ENCODE data around the gene TEDC1.

Gene TEDC1

DNA sequence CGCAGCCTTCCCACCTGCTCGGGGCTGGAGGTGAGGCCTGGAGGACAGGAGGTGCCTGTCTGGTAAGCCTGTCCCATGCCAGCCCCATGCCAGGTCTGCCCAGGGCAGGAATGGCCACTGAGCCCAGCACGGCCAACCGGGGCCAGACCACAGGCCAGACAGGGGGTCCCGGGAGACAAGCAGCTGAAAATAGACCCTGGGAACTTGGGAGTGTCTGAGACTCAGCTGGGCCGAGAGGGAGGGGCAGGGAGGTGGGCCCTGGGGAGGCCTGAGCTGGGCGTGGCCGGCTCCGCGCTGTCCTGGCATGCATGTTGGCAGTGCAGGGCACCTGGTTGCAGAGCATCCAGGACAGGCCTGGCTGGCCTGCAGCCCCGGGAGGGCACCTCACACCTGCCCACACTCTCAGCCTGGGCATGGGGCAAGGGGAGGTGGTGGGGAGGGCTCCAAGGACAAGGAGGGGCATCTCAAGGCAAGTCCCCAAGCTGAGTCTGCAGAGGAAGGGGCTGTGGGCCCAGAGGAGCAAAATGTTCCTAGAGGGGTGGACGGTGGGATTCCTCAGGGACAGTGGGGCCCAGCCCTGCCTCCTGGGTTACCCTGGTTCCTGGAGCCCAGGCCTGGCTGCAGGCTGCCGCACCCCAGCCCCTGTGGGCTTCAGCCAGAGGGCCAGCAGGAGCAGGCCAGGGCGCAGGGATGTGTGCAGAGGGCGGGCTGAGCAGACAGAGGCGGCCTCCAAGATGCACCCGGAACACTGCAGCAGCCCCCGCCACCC is 7.6 kb upstream of the TEDC1 start:
- no peak for DNase-seq (ENCODE audit: low read depth, low spot score)
- TF ChIP-seq POLR2AphosphoS5 (IDR thresholded peaks at IDR 0.05; ENCODE audit: borderline replicate concordance, low read depth, low read length) (no peak), FOXP2 (optimal IDR thresholded peaks at IDR 0.05; ENCODE audit: control extremely low read depth, extremely low read length, insufficient read depth) (no peak), EZH2 (IDR thresholded peaks at IDR 0.05) (no peak)
- Histone ChIP-seq H3K9ac (ENCODE audit: insufficient read length) (no peak overlapping the region), H3K4me3 (no peak overlapping the region), H3K9me3 (ENCODE audit: low read depth, low read length) (no peaks in the 10 kb centered on the region), H3K36me3 (ENCODE audit: insufficient read depth, low read length) (peaks cover 3% of the 10 kb centered on the region; the same call in 1 of the 2 replicates), H3K27ac (no peak overlapping the region)

DNA sequence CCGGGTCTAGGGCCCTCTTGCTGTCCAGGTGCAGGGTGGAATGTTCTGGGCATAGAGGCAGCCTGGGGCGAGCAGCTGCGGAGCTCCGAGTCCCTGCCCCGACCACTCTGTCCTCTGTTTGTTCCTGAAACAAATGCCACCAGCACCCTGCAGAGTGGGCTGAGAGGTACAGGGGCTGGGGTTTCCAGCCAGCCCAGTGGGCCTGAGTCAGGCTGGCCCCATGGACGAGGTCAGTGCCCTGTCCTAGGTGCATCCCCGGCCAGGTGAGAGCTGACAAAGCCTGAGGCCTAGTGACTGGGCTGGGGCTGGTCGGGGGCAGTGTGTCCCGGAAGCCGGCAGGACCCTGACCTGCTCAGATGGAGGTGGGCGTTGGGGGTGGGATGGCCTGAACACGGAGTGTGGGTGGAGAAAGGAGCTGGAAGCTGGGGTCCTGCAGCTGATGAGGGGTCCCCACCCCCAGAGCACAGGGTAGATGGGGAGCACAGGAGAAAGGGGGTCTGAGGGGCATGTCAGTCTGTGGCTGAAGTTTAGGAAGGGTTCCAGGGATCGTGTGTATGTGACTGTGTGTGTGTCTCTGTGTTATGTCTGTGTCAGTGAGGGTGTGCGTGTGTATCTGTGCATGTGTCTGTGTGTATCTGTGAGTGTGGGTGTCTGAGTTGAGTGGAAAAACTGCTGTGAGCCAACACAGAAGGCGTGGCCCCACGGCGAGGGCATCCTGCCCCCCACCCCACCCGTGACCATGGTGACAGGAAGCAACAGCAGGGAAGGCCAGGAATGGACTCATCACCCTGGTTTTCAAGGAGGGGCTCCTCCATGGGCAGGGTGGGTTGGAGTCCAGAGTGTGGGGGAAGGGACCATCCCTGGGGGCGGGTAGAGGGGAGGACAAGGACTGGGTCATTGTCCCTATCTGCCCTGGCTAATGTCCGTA is 6.7 kb upstream of the TEDC1 start:
- TF ChIP-seq POLR2AphosphoS5 (IDR thresholded peaks at IDR 0.05; ENCODE audit: borderline replicate concordance, low read depth, low read length) (0 out of 2 replicates have a peak, but pooled peaks have one; percentile 15), FOXP2 (optimal IDR thresholded peaks at IDR 0.05; ENCODE audit: control extremely low read depth, extremely low read length, insufficient read depth) (no peak), EZH2 (IDR thresholded peaks at IDR 0.05) (no peak)
- H3K4me3 ChIP-seq: no peak overlapping the region
- H3K9ac ChIP-seq (ENCODE audit: insufficient read length): no peak overlapping the region
- no peaks in the 10 kb centered on the region for H3K9me3 ChIP-seq (ENCODE audit: low read depth, low read length)
- no peak overlapping the region for H3K27ac ChIP-seq
- H3K36me3 ChIP-seq (ENCODE audit: insufficient read depth, low read length): peaks cover 1% of the 10 kb centered on the region; the same call in 1 of the 2 replicates
- DNase-seq (ENCODE audit: low read depth, low spot score): no peak

DNA sequence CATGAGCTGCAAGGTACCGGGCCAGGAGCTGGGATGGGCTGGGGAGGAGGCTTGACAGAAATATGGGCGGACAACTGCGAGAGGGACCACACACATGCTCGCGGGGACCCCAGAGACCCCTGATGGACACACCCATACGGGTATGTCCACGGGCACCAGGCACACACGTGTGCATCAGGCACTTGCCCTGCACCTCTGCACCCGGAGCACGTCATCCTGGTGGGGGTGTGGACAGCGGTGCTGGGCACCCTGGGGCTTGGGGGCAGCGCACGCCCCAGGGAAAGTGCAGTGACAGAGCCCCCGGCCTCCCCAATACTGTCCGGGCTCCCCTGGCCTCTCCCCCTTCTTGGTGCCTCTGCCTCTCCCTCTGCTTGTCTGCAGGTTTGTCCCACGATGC is 6.1 kb upstream of the TEDC1 start:
- TF ChIP-seq EZH2 (IDR thresholded peaks at IDR 0.05) (no peak), FOXP2 (optimal IDR thresholded peaks at IDR 0.05; ENCODE audit: control extremely low read depth, extremely low read length, insufficient read depth) (no peak), POLR2AphosphoS5 (IDR thresholded peaks at IDR 0.05; ENCODE audit: borderline replicate concordance, low read depth, low read length) (no peak)
- DNase-seq (ENCODE audit: low read depth, low spot score): no peak

DNA sequence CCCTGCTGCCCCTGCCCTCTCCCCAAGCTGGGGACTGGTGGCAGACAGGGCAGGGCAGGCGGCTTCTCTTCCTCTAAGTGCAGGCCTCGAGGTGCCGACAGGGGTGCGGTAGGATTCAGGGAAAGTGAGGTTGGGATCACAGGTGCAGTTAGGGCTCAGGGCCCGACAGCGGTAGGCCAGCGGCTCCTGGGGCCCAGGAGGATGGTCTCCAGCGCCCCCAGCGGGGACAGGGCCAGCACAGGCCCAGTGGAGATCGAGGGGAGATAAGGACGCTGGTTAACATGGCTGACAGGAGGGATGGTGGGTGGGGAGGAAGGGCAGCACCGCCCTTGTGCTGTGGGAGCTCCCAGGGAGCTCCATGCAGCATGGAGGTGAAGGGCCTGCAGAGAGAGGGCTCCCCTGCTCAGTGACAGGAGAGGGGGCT is 5.3 kb upstream of the TEDC1 start:
- TF ChIP-seq POLR2AphosphoS5 (IDR thresholded peaks at IDR 0.05; ENCODE audit: borderline replicate concordance, low read depth, low read length): no peak
- TF ChIP-seq FOXP2 (optimal IDR thresholded peaks at IDR 0.05; ENCODE audit: control extremely low read depth, extremely low read length, insufficient read depth): no peak
- TF ChIP-seq EZH2 (IDR thresholded peaks at IDR 0.05): no peak
- no peaks in the 10 kb centered on the region for H3K36me3 ChIP-seq (ENCODE audit: insufficient read depth, low read length)
- no peak overlapping the region for H3K9ac ChIP-seq (ENCODE audit: insufficient read length)
- H3K9me3 ChIP-seq (ENCODE audit: low read depth, low read length): no peaks in the 10 kb centered on the region
- H3K4me3 ChIP-seq: no peak overlapping the region
- no peak for DNase-seq (ENCODE audit: low read depth, low spot score)
- H3K27ac ChIP-seq: 0 out of 2 replicates have a peak overlapping the region, but pooled peaks have one; percentile 26

More for the DNA sequence above, 6.1 kb upstream of the TEDC1 start:
- Histone ChIP-seq H3K9ac (ENCODE audit: insufficient read length) (no peak overlapping the region), H3K36me3 (ENCODE audit: insufficient read depth, low read length) (no peaks in the 10 kb centered on the region), H3K27ac (no peak overlapping the region; the same call in 1 of the 2 replicates), H3K9me3 (ENCODE audit: low read depth, low read length) (no peaks in the 10 kb centered on the region), H3K4me3 (no peak overlapping the region)

DNA sequence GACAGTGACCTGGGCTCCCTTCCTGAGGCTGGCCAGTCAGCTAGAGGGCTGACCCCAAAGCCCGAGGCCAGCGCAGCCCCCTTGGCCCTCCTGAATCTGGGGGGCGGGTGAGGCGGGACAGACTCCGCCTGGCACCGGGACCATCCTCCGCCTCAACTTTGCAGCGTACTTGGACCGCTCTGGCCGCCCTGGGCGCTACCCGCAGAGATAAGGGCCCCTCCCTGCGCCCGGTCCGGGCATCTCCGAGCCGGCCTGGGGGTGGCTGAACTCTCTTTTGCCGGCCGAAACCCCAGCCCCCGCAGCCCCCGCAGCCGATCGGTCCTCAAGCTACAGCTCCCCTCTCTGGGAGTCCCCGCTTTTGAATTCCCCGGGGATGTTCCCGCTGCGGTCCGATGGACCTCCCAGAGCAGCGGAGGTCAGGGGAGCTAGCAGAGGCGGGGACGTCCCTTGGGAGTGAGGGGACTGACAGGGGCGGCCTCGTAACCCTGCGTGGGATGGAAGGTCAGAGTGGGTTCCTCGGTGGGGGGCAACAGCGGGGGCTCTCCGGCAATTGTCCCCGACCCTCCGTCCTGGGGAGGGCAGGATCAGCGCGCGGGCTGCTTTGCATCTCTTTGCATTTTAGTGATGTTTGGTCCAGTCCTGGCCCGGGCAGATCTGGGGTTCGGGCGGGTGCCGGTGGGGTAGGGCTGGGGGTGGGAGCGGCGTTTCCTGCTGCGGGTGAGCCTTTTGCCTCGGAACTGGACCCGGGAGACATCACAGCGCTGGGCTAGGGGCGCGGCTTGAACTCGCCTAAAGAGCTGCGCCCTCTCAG is 4.7 kb upstream of the TEDC1 start, which contains the start of gene CRIP1:
TSS of gene CRIP1 (plus strand) at position 724 of the 811 bp plus-strand sequence. CDS start 374 bp downstream, outside the sequence.
- no peak for DNase-seq (ENCODE audit: low read depth, low spot score)
- H3K9ac ChIP-seq (ENCODE audit: insufficient read length): peak within 1 kb of the TSS; percentile 75

DNA sequence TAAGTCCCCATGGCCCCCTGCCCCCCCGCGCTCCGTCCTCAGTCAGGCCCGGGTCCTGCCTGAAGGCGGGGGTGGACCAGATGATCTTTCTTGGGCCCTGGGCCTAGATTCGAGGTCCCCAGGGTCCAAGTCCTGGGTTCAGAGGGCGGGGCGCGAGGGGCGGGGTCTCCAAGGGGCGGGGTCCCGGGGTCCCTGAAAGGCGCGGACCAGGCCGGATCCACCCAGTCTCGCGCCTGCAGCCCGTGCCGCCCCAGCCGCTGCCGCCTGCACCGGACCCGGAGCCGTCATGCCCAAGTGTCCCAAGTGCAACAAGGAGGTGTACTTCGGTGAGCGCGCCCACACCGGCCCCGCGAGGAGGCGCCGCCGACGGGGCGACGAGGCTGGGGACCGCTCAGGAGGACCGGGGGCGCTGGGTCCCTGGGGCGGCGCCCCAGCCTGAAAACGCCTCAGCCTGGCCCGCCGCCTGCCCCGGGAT is 4.0 kb upstream of the TEDC1 start:
- H3K36me3 ChIP-seq (ENCODE audit: insufficient read depth, low read length): no peaks in the 10 kb centered on the region
- no peak for TF ChIP-seq EZH2 (IDR thresholded peaks at IDR 0.05)
- TF ChIP-seq POLR2AphosphoS5 (IDR thresholded peaks at IDR 0.05; ENCODE audit: borderline replicate concordance, low read depth, low read length): peak; percentile 81; the same call in 1 of the 2 replicates
- TF ChIP-seq FOXP2 (optimal IDR thresholded peaks at IDR 0.05; ENCODE audit: control extremely low read depth, extremely low read length, insufficient read depth): no peak
- H3K4me3 ChIP-seq: peak overlapping the region; percentile 78
- peak overlapping the region; percentile 68 for H3K27ac ChIP-seq
- no peak for DNase-seq (ENCODE audit: low read depth, low spot score)
- H3K9ac ChIP-seq (ENCODE audit: insufficient read length): peak overlapping the region; percentile 75
- no peaks in the 10 kb centered on the region for H3K9me3 ChIP-seq (ENCODE audit: low read depth, low read length)

More for the DNA sequence above, 4.7 kb upstream of the TEDC1 start, which contains the start of gene CRIP1:
- peak within 1 kb of the TSS; percentile 78 for H3K4me3 ChIP-seq
- H3K9me3 ChIP-seq (ENCODE audit: low read depth, low read length): no peaks in the 10 kb centered on the region
- TF ChIP-seq FOXP2 (optimal IDR thresholded peaks at IDR 0.05; ENCODE audit: control extremely low read depth, extremely low read length, insufficient read depth) (no peak), EZH2 (IDR thresholded peaks at IDR 0.05) (no peak), POLR2AphosphoS5 (IDR thresholded peaks at IDR 0.05; ENCODE audit: borderline replicate concordance, low read depth, low read length) (no peak)
- no peaks in the 10 kb centered on the region for H3K36me3 ChIP-seq (ENCODE audit: insufficient read depth, low read length)
- H3K27ac ChIP-seq: peak within 1 kb of the TSS; percentile 68

DNA sequence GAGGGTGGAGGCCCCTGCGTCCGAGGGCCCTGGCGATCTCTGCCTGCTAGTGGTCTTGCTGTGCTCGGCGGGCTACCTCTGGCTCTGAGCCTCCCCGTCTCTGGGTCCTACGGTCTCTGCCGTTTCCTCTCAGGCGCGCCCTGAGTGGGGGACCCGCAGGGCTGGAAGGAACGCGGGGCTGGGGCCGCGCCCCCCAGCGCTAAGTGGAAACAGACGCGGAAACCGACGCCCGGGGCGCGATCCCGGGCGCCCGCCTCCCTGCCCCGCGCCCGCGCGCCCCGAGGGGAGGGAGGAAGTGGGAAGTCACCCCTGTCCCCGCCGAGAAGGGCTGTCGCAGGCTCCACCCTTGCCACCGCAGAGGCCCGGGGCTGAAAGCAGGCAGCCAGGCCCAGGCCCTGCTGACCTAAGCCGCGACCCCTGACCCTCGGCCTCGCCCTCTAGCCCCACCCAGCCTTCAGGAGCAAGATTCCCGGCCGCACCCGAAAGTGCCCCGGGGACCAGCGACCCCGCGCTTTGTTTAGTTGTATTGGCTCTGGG is 3.5 kb upstream of the TEDC1 start:
- H3K27ac ChIP-seq: peak overlapping the region; percentile 68
- no peak for DNase-seq (ENCODE audit: low read depth, low spot score)
- no peaks in the 10 kb centered on the region for H3K9me3 ChIP-seq (ENCODE audit: low read depth, low read length)
- no peaks in the 10 kb centered on the region for H3K36me3 ChIP-seq (ENCODE audit: insufficient read depth, low read length)
- peak overlapping the region; percentile 75 for H3K9ac ChIP-seq (ENCODE audit: insufficient read length)
- H3K4me3 ChIP-seq: peak overlapping the region; percentile 78
- TF ChIP-seq POLR2AphosphoS5 (IDR thresholded peaks at IDR 0.05; ENCODE audit: borderline replicate concordance, low read depth, low read length) (peak; percentile 11; the same call in 1 of the 2 replicates), FOXP2 (optimal IDR thresholded peaks at IDR 0.05; ENCODE audit: control extremely low read depth, extremely low read length, insufficient read depth) (no peak)
